Left renal pelvis (tissue), 4 donors: ENCODE measurements around the gene HSD11B2. TPM values are rescaled to one million over a fixed set of nuclear protein-coding genes. Genes with fewer than 3 reads are reported as not detected.
A peak's percentile ranks its signal among the peaks of the same experiment; 100 is the strongest.

Experiments used
- DNase-seq, 4 donors: peaks; one replicate each; pipeline ENCODE4 v3.0.0-alpha.2; 2013; ENCODE audit warnings: low read depth in 4 of 4, low spot score in 3 of 4
- polyA plus RNA-seq, 4 donors: library from polyadenylated mRNA; unstranded; fragments of 120-200 nt; gene quantifications; one replicate each; pipeline ENCODE4 v1.2.1, GENCODE V29; 2013; ENCODE audit not compliant: insufficient read length in 4 of 4

The HSD11B2 gene
- polyA plus RNA-seq, 4 donors = 16.5 to 74.4 (median 45.6) TPM

DNA sequence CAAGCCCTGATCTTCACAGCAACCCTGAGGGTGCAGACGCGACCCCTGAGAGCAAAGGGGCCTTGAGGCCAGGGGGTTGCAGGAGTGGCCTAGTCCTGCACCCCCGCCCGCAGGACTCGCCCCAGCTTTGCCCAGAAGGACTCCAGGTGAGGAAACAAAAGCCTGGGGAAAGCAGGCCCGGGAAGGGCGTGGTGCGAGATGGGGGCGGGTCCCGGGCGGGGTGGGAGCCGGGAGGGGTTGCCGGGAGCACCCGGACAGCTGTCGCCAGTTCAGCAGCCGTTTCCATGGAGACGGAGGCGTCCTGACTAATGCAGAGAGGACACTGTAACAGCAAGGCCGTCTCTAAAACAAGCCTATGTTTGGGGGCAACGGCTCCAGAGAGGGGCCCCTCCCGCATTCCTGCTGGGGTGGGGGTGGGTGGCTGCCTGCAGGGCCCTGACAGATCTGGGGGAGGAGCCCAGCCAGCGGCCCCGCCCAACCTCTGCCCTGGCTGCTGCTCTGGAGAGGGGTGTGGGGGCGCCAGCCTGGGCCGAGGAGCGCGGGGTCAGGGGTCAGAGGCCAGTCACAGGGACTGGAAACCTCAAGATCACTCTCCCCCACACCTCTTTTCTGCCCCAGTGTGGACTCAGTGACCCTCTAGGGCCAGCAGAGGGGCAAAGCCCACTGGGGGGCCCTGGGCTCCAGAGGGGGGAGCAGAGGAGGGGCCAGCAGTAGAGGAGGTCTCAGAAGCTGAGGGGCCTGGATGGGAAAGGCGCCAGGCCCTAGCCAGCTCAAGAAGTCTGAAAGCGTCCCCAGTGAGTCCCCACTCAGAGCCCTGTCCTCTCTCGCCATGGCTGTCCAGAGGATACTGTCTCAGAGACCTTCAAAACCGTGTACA lies 34.5 kb upstream of the HSD11B2 start:
- peak in 2 of 4 donors; percentile 79 to 83 for DNase-seq

DNA sequence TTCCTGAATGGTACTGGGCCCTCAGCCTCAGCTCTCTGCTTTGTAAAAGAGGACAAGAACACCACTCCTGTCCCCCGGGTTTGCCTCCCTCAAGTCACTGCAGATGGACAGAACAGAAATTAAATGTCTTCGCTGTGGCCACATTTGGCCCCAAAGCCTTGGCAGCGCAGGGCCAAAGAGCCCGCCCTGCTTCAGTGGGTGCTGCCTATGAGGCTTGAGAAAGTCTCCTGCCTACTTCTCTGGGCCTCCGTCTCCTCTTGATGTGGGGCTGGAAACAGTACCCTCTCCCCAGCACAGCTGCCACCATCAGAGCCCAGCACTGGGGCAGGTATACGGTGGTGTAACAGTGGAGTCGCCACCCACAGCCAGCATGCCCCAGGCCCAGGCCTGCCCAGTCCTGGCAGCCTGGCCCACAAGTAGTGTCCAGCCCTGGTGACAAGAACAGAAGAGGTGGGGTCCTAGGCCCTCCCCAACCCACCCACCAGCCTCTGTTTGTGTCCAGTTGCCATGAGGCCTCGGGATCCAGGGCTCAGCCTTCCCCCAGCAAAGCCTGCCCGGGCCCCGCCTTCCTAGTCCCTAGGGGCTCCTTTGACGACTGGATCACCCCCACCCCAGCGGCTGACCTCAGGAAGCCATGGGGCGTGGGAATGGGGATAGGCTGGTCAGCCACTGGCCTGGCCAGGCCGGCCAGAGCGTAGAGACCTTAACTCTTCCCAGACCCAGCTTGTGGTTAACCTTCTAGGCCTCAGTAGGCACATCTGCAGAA lies 33.7 kb upstream of the HSD11B2 start:
- DNase-seq = no peak

DNA sequence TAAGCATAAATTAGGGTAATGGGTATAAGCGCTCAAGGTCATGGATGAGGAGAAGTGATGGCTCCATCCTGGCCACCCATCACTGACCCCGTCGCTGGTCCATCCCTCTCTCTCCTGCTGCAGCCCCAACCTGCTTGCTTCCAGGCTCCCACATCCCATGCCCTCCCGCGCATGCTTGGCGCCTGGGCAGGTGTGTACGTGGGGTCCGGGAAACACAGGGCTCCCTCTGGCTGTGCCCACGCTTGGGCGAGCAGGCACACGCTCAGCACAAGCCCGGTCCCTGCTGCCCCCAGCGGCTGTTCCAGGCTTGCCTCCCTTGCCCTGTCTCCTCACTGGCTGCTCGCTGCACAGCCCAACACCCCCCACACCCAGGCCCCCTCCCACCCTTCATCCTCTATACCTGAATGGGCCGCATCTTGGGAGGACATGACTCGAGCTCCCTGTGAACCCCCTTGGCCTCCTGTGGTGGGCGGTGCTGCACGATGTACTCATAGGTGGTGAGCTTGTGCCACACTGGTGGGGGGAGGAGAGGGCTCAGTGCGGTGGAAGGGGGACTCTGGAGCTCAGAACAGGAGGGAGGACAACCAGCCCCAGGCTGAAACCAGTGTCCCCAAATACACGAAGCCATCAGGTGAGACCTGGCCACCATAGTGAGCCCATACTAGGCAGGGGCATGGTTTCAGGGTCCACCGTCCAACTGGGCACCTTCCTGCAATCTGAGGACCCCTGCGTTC lies 32.9 kb upstream of the HSD11B2 start:
- no peak for DNase-seq

DNA sequence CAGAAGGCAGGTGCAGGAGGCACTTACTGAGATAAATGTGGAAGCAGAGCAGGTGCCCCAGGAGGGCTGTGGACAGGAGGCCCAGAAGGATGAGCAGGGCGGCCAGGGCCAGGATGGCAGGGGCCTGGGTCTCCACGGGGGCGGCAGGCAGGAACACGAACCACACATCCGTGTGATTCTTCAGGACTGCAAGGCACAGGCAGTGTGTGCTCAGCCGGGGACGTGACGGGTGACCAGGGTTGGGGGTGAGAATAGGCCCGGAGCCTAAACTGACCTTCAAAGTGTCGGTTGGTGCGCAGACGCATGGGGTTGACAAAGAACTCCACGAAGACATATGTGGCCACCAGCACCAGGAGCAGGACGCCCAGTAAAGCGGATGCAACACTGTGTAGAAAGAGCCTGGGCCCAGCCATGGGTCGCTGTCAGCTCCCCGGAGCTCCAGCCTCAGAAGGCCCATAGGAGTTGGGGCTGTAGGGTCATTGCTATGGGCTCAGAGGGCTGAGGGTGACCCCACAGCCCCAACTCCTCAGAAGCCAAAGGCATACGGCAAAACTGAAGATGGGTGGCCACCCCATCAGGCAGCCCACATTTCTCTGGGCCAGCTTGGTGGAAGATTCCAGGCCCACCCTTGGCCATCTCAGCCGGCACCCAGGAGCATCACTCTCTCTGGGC lies 32.2 kb upstream of the HSD11B2 start:
- DNase-seq = no peak

DNA sequence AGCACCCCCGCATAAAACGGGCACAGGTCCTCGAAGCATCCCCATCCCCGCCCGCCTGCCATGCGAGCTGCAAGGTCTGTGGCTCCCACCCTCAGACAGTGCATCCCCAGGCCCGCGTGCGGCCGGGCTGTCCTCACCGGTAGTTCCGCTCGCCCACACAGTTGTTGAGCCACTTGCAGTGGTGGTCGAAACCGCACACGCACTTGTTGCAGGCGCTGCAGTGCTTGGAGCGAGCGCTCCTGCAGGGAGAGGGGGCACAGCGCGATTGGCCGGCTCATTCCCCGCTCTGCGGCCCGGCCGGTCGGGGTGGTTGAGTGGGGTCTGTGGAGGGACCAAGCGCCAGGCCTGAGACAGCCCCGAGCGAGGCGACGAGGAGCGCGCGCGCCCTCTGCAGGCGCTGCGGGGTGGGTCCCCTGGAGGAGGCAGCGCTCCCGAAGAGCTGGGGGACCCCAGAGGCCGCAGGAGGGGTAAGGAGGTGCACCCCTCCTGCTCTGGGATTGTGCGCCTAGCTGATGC lies 31.6 kb upstream of the HSD11B2 start:
- DNase-seq = no peak

DNA sequence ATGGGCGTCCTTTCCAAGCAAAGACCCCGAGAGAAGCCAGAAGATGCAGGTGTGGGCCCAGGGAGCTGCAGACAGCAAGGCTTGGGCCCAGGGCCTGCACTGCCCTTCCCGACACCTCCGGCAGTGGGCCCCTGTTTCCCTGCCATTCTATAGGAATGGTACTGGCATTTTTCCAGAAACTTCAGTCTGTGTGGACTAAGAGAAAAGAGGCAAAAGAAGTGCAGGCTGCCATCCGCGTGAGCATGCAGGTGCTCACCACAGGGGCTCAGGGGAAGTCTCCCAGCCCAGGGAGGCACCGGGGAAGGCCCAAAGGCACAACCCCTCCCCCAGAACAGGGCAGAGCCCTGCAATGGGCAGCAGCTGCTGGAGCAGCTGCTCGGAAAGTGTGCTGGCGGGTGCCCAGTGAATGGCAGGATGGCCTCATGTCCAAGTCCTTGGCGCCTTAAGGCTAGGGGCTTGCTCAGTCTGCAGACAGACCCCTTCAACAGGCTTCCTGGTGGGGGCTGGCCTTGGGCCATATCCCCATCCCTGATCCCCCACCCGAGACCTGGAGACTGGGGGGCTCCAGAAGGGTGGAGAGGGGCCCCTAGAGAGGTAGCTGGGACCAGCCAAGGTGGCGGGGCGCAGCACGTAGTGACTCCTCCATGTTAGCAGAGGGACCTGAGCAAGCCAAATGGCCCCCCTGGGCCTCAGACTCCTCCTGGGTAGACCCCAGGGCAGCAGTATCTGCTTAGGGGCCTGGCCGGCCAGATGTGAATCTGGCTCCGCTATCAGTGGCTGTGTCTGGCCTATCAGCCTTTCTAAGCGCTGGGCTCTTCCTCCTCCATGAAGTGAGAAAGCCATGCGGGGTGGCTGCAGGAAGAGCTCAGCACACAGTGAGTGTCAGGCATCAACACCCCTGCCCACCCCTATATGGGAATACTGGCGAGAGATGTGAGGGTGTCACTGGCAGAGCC lies 30.9 kb upstream of the HSD11B2 start:
- DNase-seq = no peak

DNA sequence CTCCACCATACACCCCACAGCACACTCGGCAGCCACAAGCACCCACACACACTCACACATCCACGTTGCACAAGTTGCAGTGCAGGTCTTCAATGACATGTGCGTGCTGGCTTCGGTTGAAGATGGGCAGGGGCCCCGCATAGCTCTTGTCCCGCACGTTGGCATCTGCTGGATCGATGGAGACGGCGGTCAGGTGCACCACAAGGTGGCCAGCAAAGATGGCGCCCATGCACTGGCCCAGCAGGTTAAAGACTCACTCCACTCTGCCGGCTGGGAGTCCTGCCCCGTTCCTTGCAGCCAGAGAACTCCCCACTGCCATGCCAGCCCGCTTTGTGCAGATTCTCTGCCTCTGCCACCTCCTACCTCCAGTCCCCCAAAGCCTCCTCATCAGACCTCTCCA lies 30.0 kb upstream of the HSD11B2 start:
- DNase-seq = no peak

DNA sequence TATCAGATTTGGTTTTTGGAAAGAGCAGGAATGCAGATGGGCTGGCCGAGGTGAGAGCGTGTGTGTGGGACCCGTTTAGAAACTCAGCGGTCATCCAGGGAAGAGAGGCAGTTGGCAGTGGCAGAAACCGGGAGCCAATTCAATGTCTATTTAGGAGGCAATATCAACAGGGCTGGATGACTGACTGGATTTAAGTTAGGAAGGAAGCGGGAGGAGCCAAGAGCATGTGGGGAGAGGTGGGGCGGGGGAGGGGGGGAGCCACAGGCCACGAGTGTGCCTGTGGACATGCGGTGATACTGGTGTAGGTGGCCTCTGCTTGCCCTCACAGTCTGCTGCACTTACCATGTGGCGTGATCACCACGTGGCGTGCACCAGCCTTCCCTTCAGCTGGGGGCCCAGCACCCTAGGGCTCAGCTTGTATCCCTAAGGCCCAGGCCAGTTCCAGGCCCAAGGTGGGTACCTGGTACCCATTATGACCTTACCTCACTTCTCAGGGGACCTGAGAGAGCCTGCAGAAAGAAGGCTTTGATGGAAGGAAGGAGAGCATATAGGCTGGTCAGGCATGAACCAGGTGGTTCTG lies 26.9 kb upstream of the HSD11B2 start:
- DNase-seq = no peak

DNA sequence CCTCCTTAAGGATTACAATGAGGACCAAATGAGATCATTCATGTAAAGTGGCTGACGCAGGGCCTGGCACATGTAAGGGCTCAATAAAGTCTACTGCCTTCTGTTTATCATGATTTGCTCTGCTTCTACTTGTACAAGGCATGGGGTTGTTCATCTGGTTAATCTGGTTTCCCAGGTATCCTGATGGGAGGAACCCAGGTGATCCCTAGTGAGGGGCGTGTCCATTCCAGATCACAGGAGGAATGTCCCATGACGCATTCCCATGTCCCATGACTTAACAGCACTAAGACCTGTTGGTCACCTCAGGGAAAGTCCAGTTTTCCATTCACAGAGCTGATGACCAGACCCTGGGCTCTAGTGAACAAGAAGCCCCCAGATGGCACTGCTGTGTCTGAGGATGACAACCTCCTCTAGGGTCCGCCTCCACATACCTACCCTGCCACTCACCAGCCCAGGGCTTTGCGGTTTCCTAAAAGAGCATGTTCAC lies 26.1 kb upstream of the HSD11B2 start:
- no peak for DNase-seq

DNA sequence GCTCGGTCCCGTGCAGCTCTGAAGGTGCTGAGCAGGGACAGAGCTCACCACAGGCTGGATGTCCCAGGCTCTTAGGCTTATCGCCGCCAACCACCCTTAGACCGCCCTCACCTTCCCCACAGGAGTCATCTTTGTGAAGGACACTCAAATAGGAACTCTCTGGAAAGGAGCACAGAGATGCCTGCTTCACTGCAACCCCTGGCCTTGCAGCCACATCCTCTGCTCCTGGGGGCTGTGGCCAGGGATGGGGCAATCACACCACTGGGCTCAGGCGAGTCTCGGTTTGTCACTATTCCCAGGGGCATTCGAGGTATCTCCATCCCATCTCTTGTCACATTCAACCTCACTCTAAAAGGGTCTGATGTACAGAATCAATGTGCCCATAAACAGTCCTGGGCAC lies 25.6 kb upstream of the HSD11B2 start:
- no peak for DNase-seq

DNA sequence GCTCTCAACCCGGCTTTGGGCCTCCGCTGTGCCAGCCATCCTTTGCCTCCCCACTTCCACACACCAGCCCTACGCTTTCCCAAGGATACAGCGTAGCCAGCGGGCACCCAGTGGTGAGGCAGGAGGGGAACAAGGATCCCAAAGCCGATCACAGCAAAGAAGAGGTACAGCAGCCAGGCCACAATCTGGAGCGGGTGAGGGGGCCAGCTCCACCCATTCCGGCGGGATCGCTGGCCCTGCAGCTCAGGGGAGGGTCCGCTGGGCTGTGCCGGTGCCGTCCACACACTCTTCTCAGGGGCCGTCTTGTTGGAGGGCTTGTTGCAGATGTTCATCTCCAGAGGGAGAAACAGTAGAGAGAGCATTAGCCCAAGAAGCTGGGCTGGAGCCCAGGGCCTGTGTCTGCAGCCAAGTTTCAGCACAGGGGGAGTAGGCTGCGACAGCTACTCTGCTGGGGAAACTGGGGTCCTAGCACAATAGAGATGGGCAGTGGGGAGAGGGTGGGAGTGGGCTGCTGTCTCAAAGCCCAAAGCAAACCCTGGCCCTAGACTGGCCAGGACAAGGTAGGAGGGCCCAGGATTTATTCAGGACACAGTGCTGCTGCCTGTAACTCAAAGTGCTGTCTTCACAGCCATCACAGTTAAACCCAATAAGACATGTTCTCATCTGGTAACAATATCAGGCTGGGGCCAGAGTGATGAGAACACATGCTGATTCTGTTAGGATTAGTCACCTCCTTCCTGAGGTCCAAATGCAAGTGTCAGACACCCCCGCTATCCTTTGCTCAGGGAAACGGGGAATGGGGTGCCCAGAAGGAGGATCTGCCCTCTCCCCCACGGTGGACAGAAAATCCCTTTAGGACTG lies 24.6 kb upstream of the HSD11B2 start:
- DNase-seq = no peak

DNA sequence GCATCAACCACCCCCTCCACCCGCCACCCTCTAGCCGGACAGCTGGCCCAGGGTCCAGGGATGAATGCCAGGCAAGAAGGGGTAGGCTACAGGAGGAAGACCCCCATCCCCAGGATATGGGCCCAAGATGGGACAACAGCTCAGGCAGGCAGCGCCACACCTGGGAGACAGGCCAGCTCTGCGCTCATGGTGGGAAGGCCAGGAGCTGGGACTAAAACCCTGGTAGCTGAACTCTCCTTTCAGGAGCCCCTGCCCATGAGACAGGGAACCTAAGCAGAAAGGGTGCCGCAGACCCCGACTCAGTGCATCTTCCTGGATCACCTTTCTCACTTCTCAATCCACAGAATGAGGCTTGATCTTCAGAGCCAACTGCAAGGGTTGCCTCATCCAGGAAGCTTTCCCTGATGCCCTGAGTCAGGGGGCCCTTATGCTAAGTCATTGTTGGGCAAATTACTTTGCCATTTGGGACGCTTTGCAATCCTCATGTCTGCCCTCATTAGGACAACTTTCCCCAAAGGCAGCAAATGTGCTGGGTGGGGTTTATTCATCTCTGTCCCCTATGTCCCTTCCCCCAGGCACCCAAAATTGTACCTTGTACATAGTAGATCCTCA lies 23.6 kb upstream of the HSD11B2 start:
- DNase-seq = no peak

DNA sequence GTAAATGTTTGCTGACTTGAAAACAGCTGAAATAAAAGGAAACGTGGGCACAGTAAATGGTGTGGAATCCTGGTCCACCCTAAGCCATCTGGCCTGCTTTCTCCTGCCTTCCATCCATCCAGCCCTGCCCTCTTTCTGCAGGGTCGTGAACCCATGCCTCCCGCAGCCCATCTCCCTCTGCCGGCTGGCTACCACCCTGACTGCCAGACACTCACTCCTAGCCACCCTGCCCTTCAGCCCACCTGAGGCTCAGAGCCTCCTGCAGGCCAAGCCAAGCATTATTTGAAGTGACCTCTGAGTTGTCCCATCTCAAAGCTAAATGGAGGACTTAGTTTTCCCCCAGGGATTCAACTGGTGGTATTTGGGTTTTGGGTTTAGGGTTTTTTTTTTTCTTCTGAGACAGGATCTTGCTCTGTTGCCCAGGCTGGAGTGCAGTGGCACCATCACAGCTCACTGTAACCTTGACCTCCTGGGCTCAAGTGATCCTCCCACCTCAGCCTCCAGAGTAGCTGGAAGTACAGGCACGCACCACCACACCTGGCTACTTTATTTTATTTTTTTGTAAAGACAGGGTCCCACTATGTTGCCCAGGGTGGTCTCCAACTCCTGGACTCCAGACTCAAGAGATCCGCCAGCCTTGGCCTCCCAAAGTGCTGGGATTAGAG lies 23.0 kb upstream of the HSD11B2 start:
- DNase-seq = no peak

DNA sequence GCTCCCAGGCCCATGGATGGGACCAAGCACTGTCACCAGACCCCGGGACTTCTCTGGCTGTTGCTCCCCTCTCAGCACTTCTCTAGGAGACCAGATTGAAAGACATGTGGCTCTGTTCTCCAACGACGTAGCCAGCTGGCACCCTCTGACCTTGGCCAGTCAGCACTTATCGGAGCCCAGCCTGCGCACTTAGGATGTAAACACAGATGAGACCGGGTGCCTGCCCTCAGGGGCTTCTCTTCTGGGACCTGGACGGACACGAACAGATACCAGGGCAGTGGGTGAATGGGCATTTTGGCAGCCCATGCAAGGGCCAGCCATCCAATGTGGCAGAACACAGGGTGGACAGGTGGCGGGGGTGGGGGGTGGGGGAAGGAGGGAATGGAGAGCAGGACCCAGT lies 21.3 kb upstream of the HSD11B2 start:
- no peak for DNase-seq

DNA sequence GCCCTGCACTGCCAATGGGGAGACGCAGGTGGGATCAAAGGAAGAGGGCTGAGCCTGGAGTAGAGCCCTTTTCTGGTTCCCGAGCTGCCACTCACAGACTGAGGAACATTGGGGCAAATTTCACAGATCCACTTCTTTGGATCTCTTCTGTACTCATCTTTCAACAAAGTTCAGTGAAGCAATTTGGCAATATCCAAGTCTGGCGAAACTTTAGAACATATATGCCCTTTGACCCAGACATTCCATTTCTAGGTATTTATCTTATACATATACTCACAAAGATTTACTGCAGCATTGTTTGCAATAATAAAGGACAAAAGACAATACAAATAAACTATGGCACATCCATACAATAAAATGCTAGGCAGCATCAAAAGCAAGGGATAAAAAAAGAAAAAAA lies 19.6 kb upstream of the HSD11B2 start:
- no peak for DNase-seq

DNA sequence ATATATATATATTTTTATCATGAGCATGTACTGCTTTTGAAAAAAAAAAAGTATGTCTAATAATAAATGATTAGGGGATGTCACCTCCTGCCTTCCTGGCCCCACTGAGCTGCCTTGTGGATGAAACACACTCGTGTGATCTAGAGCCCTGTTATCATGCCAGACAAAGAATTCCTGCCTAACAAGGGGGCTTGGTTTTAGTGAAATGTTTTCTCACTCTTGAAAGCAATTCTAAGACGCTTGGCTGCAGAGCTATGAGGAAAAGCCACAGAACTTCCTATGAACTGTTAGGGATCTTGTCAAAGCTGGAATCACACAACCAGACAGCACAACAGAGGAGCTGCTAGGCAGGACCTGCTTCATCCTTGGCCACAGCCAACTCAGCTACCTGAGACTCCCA lies 18.6 kb upstream of the HSD11B2 start:
- no peak for DNase-seq
